DOHH2 (cell line): ENCODE results near the gene CPAMD8.

Source experiments
- H3F3A ChIP-seq: fragments of 200-600 bp; sonication (generic), shearing (Covaris generic); 2 replicates; pipeline ENCODE4 v1.6.0; 2016; ENCODE audit warnings: antibody characterized with exemption, mild to moderate bottlenecking; ENCODE audit not compliant: control insufficient read depth, insufficient read depth
- H3K27ac ChIP-seq: fragments of 200-600 bp; sonication (generic); 2 replicates; pipeline ENCODE4 v1.5.1; 2014; ENCODE audit warnings: low read depth, mild to moderate bottlenecking, low read length, moderate library complexity
- H3K27me3 ChIP-seq: fragments of 200-600 bp; sonication (generic); 2 replicates; pipeline ENCODE4 v1.6.1; 2014; ENCODE audit warnings: mild to moderate bottlenecking, low read length, mixed read lengths; ENCODE audit not compliant: control insufficient read depth
- H3K36me3 ChIP-seq: fragments of 200-600 bp; sonication (generic); 2 replicates; pipeline ENCODE4 v1.6.1; 2014; ENCODE audit warnings: mild to moderate bottlenecking, low read length, moderate library complexity, mixed read lengths; ENCODE audit not compliant: control insufficient read depth
- H3K4me1 ChIP-seq: fragments of 200-600 bp; sonication (generic); 2 replicates; pipeline ENCODE4 v1.6.1; 2014; ENCODE audit warnings: mild to moderate bottlenecking, low read length, mixed read lengths; ENCODE audit not compliant: control insufficient read depth
- H3K4me2 ChIP-seq: fragments of 200-600 bp; sonication (generic); 2 replicates; pipeline ENCODE4 v1.6.0; 2014; ENCODE audit warnings: mild to moderate bottlenecking, low read length, moderate library complexity
- H3K4me3 ChIP-seq: fragments of 200-600 bp; sonication (generic); 2 replicates; pipeline ENCODE4 v1.5.1; 2014; ENCODE audit warnings: mild to moderate bottlenecking, low read length, mixed read lengths
- H3K79me2 ChIP-seq: fragments of 200-600 bp; sonication (generic); 2 replicates; pipeline ENCODE4 v1.6.1; 2014; ENCODE audit warnings: mild to moderate bottlenecking, low read length, mixed read lengths; ENCODE audit not compliant: control insufficient read depth
- H3K9me2 ChIP-seq: fragments of 200-600 bp; sonication (generic); replicated peaks from 2 replicates; pipeline ENCODE4 v1.6.1; 2014; ENCODE audit warnings: mild to moderate bottlenecking, low read length, mixed read lengths; ENCODE audit not compliant: control insufficient read depth
- H3K9me3 ChIP-seq: fragments of 200-600 bp; sonication (generic); 2 replicates; pipeline ENCODE4 v1.6.1; 2014; ENCODE audit warnings: antibody characterized with exemption, low read length, mixed read lengths; ENCODE audit not compliant: control insufficient read depth, insufficient read depth
- H4K20me1 ChIP-seq: fragments of 200-600 bp; sonication (generic); 2 replicates; pipeline ENCODE4 v1.6.0; 2014; ENCODE audit warnings: low read depth, mild to moderate bottlenecking, antibody characterized with exemption, low read length, moderate library complexity; ENCODE audit not compliant: control insufficient read depth, insufficient read depth
- CTCF ChIP-seq: fragments of 200-600 bp; sonication (generic); IDR thresholded peaks from one replicate; pipeline ENCODE4 v1.5.1; 2014; ENCODE audit warnings: antibody characterized with exemption, mild to moderate bottlenecking, low read depth, low read length; ENCODE audit not compliant: poor library complexity, severe bottlenecking
- EZH2phosphoT487 ChIP-seq: fragments of 200-600 bp; sonication (generic); IDR thresholded peaks from 2 replicates; pipeline ENCODE4 v1.6.1; 2017; ENCODE audit warnings: borderline replicate concordance, mild to moderate bottlenecking, antibody characterized with exemption, low read length, moderate library complexity, mixed read lengths

Gene CPAMD8

GRCh38 chr19:16886305-16886880, 140.2 kb downstream of the CPAMD8 start:
- H3F3A ChIP-seq = peaks cover 19% of the 10 kb centered on the region
- no peak overlapping the region for H3K4me3 ChIP-seq
- H3K36me3 ChIP-seq = peaks cover 20% of the 10 kb centered on the region
- peaks cover 3% of the 10 kb centered on the region; the same call in 1 of the 2 replicates for H3K9me3 ChIP-seq
- H3K4me2 ChIP-seq = no peak overlapping the region
- TF ChIP-seq CTCF (no peak), EZH2phosphoT487 (no peak)
- no peaks in the 10 kb centered on the region for H4K20me1 ChIP-seq
- no peaks in the 10 kb centered on the region for H3K9me2 ChIP-seq
- H3K79me2 ChIP-seq = peaks cover 22% of the 10 kb centered on the region
- no peak overlapping the region for H3K27ac ChIP-seq
- peaks cover 51% of the 10 kb centered on the region for H3K4me1 ChIP-seq
- H3K27me3 ChIP-seq = no peaks in the 10 kb centered on the region

GRCh38 chr19:16885166-16885565, 141.4 kb downstream of the CPAMD8 start:
- Histone ChIP-seq H3K4me1 (peaks cover 39% of the 10 kb centered on the region), H3K27me3 (no peaks in the 10 kb centered on the region), H3F3A (peaks cover 11% of the 10 kb centered on the region), H3K9me2 (no peaks in the 10 kb centered on the region), H3K27ac (no peak overlapping the region), H3K4me3 (no peak overlapping the region), H3K79me2 (peaks cover 15% of the 10 kb centered on the region), H4K20me1 (no peaks in the 10 kb centered on the region), H3K9me3 (peaks cover 10% of the 10 kb centered on the region; the same call in 1 of the 2 replicates), H3K4me2 (no peak overlapping the region), H3K36me3 (peaks cover 21% of the 10 kb centered on the region)
- no peak for TF ChIP-seq EZH2phosphoT487
- TF ChIP-seq CTCF = no peak

GRCh38 chr19:16883522-16883921, 143.1 kb downstream of the CPAMD8 start:
- no peak overlapping the region for H3K27ac ChIP-seq
- H4K20me1 ChIP-seq = no peaks in the 10 kb centered on the region
- no peak overlapping the region for H3K4me2 ChIP-seq
- H3K79me2 ChIP-seq = no peaks in the 10 kb centered on the region
- H3K9me3 ChIP-seq = peaks cover 10% of the 10 kb centered on the region; the same call in 1 of the 2 replicates
- peaks cover 24% of the 10 kb centered on the region for H3K36me3 ChIP-seq
- no peaks in the 10 kb centered on the region for H3K27me3 ChIP-seq
- peaks cover 23% of the 10 kb centered on the region for H3K4me1 ChIP-seq
- H3F3A ChIP-seq = peaks cover 11% of the 10 kb centered on the region
- H3K9me2 ChIP-seq = no peaks in the 10 kb centered on the region
- TF ChIP-seq EZH2phosphoT487 = no peak
- TF ChIP-seq CTCF = no peak
- no peak overlapping the region for H3K4me3 ChIP-seq
